HuH-7.5 (cell line): Measurements from ENCODE around the gene ELAVL1.
"Not testable (repeated sequence)": the region's sequence is repeated elsewhere in the genome, so short reads cannot be mapped to it uniquely, and the experiment has no call there.

Experiments used
- DNase-seq: peaks from one replicate; pipeline ENCODE4 v3.0.0; 2011; ENCODE audit warnings: low spot score

ELAVL1 gene

GRCh38 chr19:7933828-7934725 is 71.4 kb downstream of the ELAVL1 start:
- no peak for DNase-seq

GRCh38 chr19:7933411-7933810 is 72.0 kb downstream of the ELAVL1 start:
- no peak for DNase-seq

- no peak for DNase-seq
Observed at GRCh38 chr19:7932930-7933300, 72.5 kb downstream of the ELAVL1 start.

- DNase-seq = no peak
Observed at GRCh38 chr19:7932276-7932929, 73.0 kb downstream of the ELAVL1 start.

GRCh38 chr19:7931221-7932061 is 74.0 kb downstream of the ELAVL1 start:
- DNase-seq = no peak

- DNase-seq = no peak
Observed at GRCh38 chr19:7930765-7931164, 74.7 kb downstream of the ELAVL1 start.

- not testable (repeated sequence) for DNase-seq
Observed at GRCh38 chr19:7930030-7930429, 75.4 kb downstream of the ELAVL1 start.

GRCh38 chr19:7928741-7929701 is 76.4 kb downstream of the ELAVL1 start:
- peak; percentile 73 for DNase-seq

- DNase-seq = no peak
Observed at GRCh38 chr19:7928334-7928706, 77.1 kb downstream of the ELAVL1 start.

GRCh38 chr19:7927605-7928333 is 77.7 kb downstream of the ELAVL1 start:
- DNase-seq = no peak

- no peak for DNase-seq
Observed at GRCh38 chr19:7926727-7927604, 78.5 kb downstream of the ELAVL1 start.

- DNase-seq = peak; percentile 90
Observed at GRCh38 chr19:7926021-7926726, 79.3 kb downstream of the ELAVL1 start, which contains the start of gene CTXN1. CTXN1 (minus strand) TSS chr19:7926135; CDS start chr19:7925538, 597 bp downstream.

- peak; percentile 98 for DNase-seq
Observed at GRCh38 chr19:7925171-7925851, 80.1 kb downstream of the ELAVL1 start.

- no peak for DNase-seq
Observed at GRCh38 chr19:7924651-7925170, 80.7 kb downstream of the ELAVL1 start.

GRCh38 chr19:7924241-7924640 is 81.2 kb downstream of the ELAVL1 start:
- DNase-seq = no peak

GRCh38 chr19:7923295-7924191 is 81.9 kb downstream of the ELAVL1 start:
- DNase-seq = no peak

GRCh38 chr19:7922836-7923195 is 82.6 kb downstream of the ELAVL1 start:
- no peak for DNase-seq
